Ishikawa (cell line): ENCODE results near the gene ZBTB32.

ENCODE experiments used
- CREB1 ChIP-seq: IDR thresholded peaks from 2 replicates; pipeline ENCODE4 v1.6.1; 2012; ENCODE audit warnings: low read depth
- EP300 ChIP-seq: IDR thresholded peaks from 2 replicates; pipeline ENCODE4 v1.6.1; 2012; ENCODE audit warnings: borderline replicate concordance
- MAX ChIP-seq: IDR thresholded peaks from 2 replicates; pipeline ENCODE4 v1.6.1; 2012
- NFIC ChIP-seq: IDR thresholded peaks from 2 replicates; pipeline ENCODE4 v1.6.1; 2012
- TAF1 ChIP-seq: IDR thresholded peaks from 2 replicates; pipeline ENCODE4 v1.6.1; 2012; ENCODE audit warnings: low read depth, mild to moderate bottlenecking
- YY1 ChIP-seq: IDR thresholded peaks from 2 replicates; pipeline ENCODE4 v1.6.1; 2012; ENCODE audit warnings: low read depth

GRCh38 chr19:35729021-35729420 is 24.7 kb downstream of the ZBTB32 start:
- TF ChIP-seq NFIC (no peak), MAX (no peak), EP300 (no peak), TAF1 (no peak), YY1 (no peak), CREB1 (no peak)
